H1 (cell line): ENCODE results near the gene OR56A1. TPM values are rescaled to one million over a fixed set of nuclear protein-coding genes. Genes with fewer than 3 reads are reported as not detected.

ENCODE experiments used
- CTCF ChIA-PET: fragments of 300-600 bp; sonication (Branson Sonifier 250); formaldehyde crosslinking; loops from one replicate; lab custom pipeline; 2021; ENCODE audit not compliant: partially characterized antibody; lab: Charles Lee
- POLR2A ChIA-PET: fragments of 300-600 bp; sonication (Branson Sonifier 250); formaldehyde crosslinking; loops from one replicate; lab custom pipeline; 2021; ENCODE audit warnings: inconsistent platforms; ENCODE audit not compliant: partially characterized antibody; lab: Charles Lee
- DNase-seq, 2 experiments: peaks; one replicate each; pipeline versions ENCODE4 v3.0.0 to v3.0.0-alpha.2; 2010 to 2022; ENCODE audit warnings: low spot score in 2 of 2, low read depth in 1 of 2, mixed read lengths in 1 of 2
- FAIRE-seq: peaks from 2 replicates; lab custom pipeline; 2011; peaks lifted over from hg19 to GRCh38; lab: Jason Lieb, UNC
- H2AFZ ChIP-seq: 2 replicates; pipeline ENCODE4 v1.8.1; 2012; ENCODE audit warnings: low read length, inconsistent platforms
- H2AK5ac ChIP-seq: 2 replicates; pipeline ENCODE4 v1.6.1; 2013; ENCODE audit warnings: low read depth, low read length
- H2BK120ac ChIP-seq: replicated peaks from 2 replicates; pipeline ENCODE3; 2013; ENCODE audit warnings: low read depth, low read length, inconsistent platforms
- H2BK12ac ChIP-seq: 2 replicates; pipeline ENCODE4 v1.6.1; 2013; ENCODE audit warnings: low read depth, low read length
- H2BK15ac ChIP-seq: 2 replicates; pipeline ENCODE4 v1.6.1; 2013; ENCODE audit warnings: low read length
- H2BK20ac ChIP-seq: 2 replicates; pipeline ENCODE4 v1.6.1; 2013; ENCODE audit warnings: low read length
- H2BK5ac ChIP-seq: 2 replicates; pipeline ENCODE4 v1.6.1; 2013; ENCODE audit warnings: low read depth, low read length
- H3K14ac ChIP-seq: 2 replicates; pipeline ENCODE4 v1.6.1; 2013; ENCODE audit warnings: inconsistent platforms; ENCODE audit not compliant: insufficient read length
- H3K18ac ChIP-seq: 2 replicates; pipeline ENCODE4 v1.6.1; 2013; ENCODE audit warnings: low read length; ENCODE audit errors: extremely low read depth
- H3K23ac ChIP-seq: 2 replicates; pipeline ENCODE4 v1.6.1; 2013; ENCODE audit warnings: inconsistent platforms; ENCODE audit not compliant: insufficient read length
- H3K23me2 ChIP-seq: 2 replicates; pipeline ENCODE4 v1.6.1; 2013; ENCODE audit warnings: low read depth, low read length
- H3K27ac ChIP-seq: 2 replicates; pipeline ENCODE4 v1.6.1; 2011; ENCODE audit warnings: low read depth, low read length, inconsistent platforms
- H3K27me3 ChIP-seq, 4 experiments: replicated peaks in 1 of 4; 1 replicate in 1 of 4; 2 replicates in 3 of 4; pipeline versions ENCODE4 v1.6.1 to v1.8.1; 2011 to 2013; ENCODE audit warnings: low read length in 3 of 4, mild to moderate bottlenecking in 3 of 4, inconsistent platforms in 2 of 4, mixed read lengths in 2 of 4, moderate library complexity in 1 of 4; ENCODE audit not compliant: control insufficient read depth in 3 of 4, insufficient read depth in 3 of 4; ENCODE audit errors: extremely low read depth in 1 of 4
- H3K36me3 ChIP-seq, 4 experiments: 2 replicates each; pipeline versions ENCODE4 v1.6.1 to v1.8.1; 2011 to 2013; ENCODE audit warnings: mild to moderate bottlenecking in 4 of 4, low read length in 3 of 4, moderate library complexity in 2 of 4, control low read depth in 1 of 4, inconsistent platforms in 1 of 4; ENCODE audit not compliant: insufficient read depth in 4 of 4, control insufficient read depth in 2 of 4
- H3K4ac ChIP-seq: replicated peaks from 2 replicates; pipeline ENCODE3; 2013; ENCODE audit warnings: low read length, low read depth, mixed read lengths, inconsistent platforms; ENCODE audit not compliant: insufficient read length
- H3K4me1 ChIP-seq, 4 experiments: replicated peaks in 1 of 4; 1 replicate in 1 of 4; 2 replicates in 3 of 4; pipeline versions ENCODE4 v1.6.1 to v1.8.1; 2011 to 2013; ENCODE audit warnings: low read length in 3 of 4, inconsistent platforms in 2 of 4, mixed read lengths in 1 of 4; ENCODE audit not compliant: insufficient read depth in 4 of 4, control insufficient read depth in 3 of 4
- H3K4me2 ChIP-seq, 2 experiments: 2 replicates each; pipeline versions ENCODE4 v1.6.1 to v1.8.1; 2011 to 2013; ENCODE audit warnings: low read depth in 2 of 2, low read length in 2 of 2, control low read depth in 1 of 2, inconsistent platforms in 1 of 2, mild to moderate bottlenecking in 1 of 2; ENCODE audit not compliant: insufficient read depth in 1 of 2
- H3K4me3 ChIP-seq, 4 experiments: fragments of 200-600, 300-600 bp in 1 of 4; sonication (generic), shearing (Covaris generic), sonication (Bioruptor Twin) in 1 of 4; 2 replicates each; pipeline versions ENCODE4 v1.5.1 to v1.8.1; 2011 to 2016; ENCODE audit warnings: low read length in 4 of 4, low read depth in 3 of 4, control low read depth in 2 of 4, inconsistent platforms in 2 of 4, mild to moderate bottlenecking in 2 of 4, mixed read lengths in 1 of 4, moderate library complexity in 1 of 4; ENCODE audit not compliant: insufficient read depth in 2 of 4; ENCODE audit errors: extremely low read depth in 1 of 4
- H3K56ac ChIP-seq: replicated peaks from 2 replicates; pipeline ENCODE3; 2013; ENCODE audit warnings: low read depth, mild to moderate bottlenecking, mixed read lengths, low read length, inconsistent platforms; ENCODE audit not compliant: insufficient read length
- H3K79me1 ChIP-seq: 2 replicates; pipeline ENCODE4 v1.6.1; 2013; ENCODE audit warnings: low read depth, low read length, control low read depth
- H3K79me2 ChIP-seq, 2 experiments: 2 replicates each; pipeline versions ENCODE4 v1.6.1 to v1.8.1; 2012 to 2013; ENCODE audit warnings: low read length in 2 of 2, mild to moderate bottlenecking in 2 of 2, inconsistent platforms in 1 of 2; ENCODE audit not compliant: insufficient read depth in 2 of 2, control insufficient read depth in 1 of 2
- H3K9ac ChIP-seq, 4 experiments: replicated peaks in 1 of 4; 1 replicate in 1 of 4; 2 replicates in 3 of 4; pipeline versions ENCODE4 v1.6.1 to v1.8.1; 2011 to 2013; ENCODE audit warnings: low read depth in 3 of 4, low read length in 3 of 4, control low read depth in 2 of 4, mild to moderate bottlenecking in 2 of 4, moderate library complexity in 2 of 4, inconsistent platforms in 1 of 4; ENCODE audit errors: extremely low read depth in 1 of 4
- H3K9me3 ChIP-seq, 2 experiments: 2 replicates each; pipeline versions ENCODE4 v1.6.1 to v1.8.1; 2012 to 2013; ENCODE audit warnings: mild to moderate bottlenecking in 2 of 2, moderate library complexity in 2 of 2, control low read depth in 1 of 2, inconsistent platforms in 1 of 2, low read depth in 1 of 2, low read length in 1 of 2, mixed read lengths in 1 of 2; ENCODE audit not compliant: insufficient read depth in 2 of 2
- H4K20me1 ChIP-seq, 2 experiments: replicated peaks in 1 of 2; 2 replicates each; pipeline versions ENCODE3 to v1.8.1; 2011 to 2013; ENCODE audit warnings: inconsistent platforms in 2 of 2, low read length in 2 of 2, mild to moderate bottlenecking in 1 of 2; ENCODE audit not compliant: insufficient read depth in 2 of 2, control insufficient read depth in 1 of 2
- H4K5ac ChIP-seq: 2 replicates; pipeline ENCODE4 v1.6.1; 2013; ENCODE audit warnings: low read length, low read depth, mixed read lengths, inconsistent platforms; ENCODE audit not compliant: insufficient read length
- H4K8ac ChIP-seq: 2 replicates; pipeline ENCODE4 v1.8.0; 2013; ENCODE audit warnings: mild to moderate bottlenecking, moderate library complexity, low read length, inconsistent platforms; ENCODE audit not compliant: insufficient read depth; ENCODE audit errors: extremely low read depth
- H4K91ac ChIP-seq: replicated peaks from 2 replicates; pipeline ENCODE3; 2013; ENCODE audit warnings: low read length, mixed read lengths, inconsistent platforms; ENCODE audit not compliant: insufficient read length
- BACH1 ChIP-seq: IDR thresholded peaks from 2 replicates; pipeline ENCODE4 v1.6.1; 2012; ENCODE audit warnings: low read length, improper control_type of control experiment
- BCL11A ChIP-seq, 2 experiments: IDR thresholded peaks; one replicate each; pipeline ENCODE4 v1.6.1; 2011; ENCODE audit warnings: low read depth in 2 of 2, low read length in 2 of 2, mild to moderate bottlenecking in 2 of 2
- CBX8 ChIP-seq: fragments of 300-800, 300-1000 bp; sonication (generic); IDR thresholded peaks from 2 replicates; pipeline ENCODE4 v1.7.1; 2016; ENCODE audit warnings: low read depth, low read length, borderline replicate concordance
- GTF2F1 ChIP-seq: IDR thresholded peaks from 2 replicates; pipeline ENCODE4 v1.6.1; 2012; ENCODE audit warnings: low read depth, low read length, improper control_type of control experiment, borderline replicate concordance
- JUND ChIP-seq: IDR thresholded peaks from 2 replicates; pipeline ENCODE4 v1.6.1; 2011; ENCODE audit warnings: mild to moderate bottlenecking, improper control_type of control experiment, low read length
- KDM1A ChIP-seq: fragments of 200-600, 300-600 bp; sonication (generic); IDR thresholded peaks from 2 replicates; pipeline ENCODE4 v1.7.1; 2016; ENCODE audit warnings: mild to moderate bottlenecking, low read length, borderline replicate concordance
- KDM4A ChIP-seq: IDR thresholded peaks from one replicate; pipeline ENCODE4 v1.7.1; 2012; ENCODE audit warnings: low read depth, mild to moderate bottlenecking, moderate library complexity, low read length, inconsistent platforms; ENCODE audit not compliant: severe bottlenecking
- POLR2A ChIP-seq, 2 experiments: IDR thresholded peaks; 1 replicate in 1 of 2; 2 replicates in 1 of 2; pipeline ENCODE4 v1.6.1; 2011; ENCODE audit warnings: low read depth in 2 of 2, low read length in 2 of 2, mild to moderate bottlenecking in 2 of 2; ENCODE audit errors: control extremely low read depth in 1 of 2
- RAD21 ChIP-seq, 2 experiments: IDR thresholded peaks in 1 of 2; conservative IDR thresholded peaks in 1 of 2; 2 replicates each; pipeline ENCODE4 v1.6.1; 2011; ENCODE audit warnings: low read depth in 2 of 2, low read length in 2 of 2, improper control_type of control experiment in 1 of 2, inconsistent platforms in 1 of 2, mild to moderate bottlenecking in 1 of 2, moderate library complexity in 1 of 2
- RXRA ChIP-seq: IDR thresholded peaks from 2 replicates; pipeline ENCODE4 v1.6.1; 2011; ENCODE audit warnings: low read depth, mild to moderate bottlenecking, low read length, moderate library complexity; ENCODE audit not compliant: insufficient read depth
- SIN3A ChIP-seq, 2 experiments: IDR thresholded peaks in 1 of 2; conservative IDR thresholded peaks in 1 of 2; 2 replicates each; pipeline ENCODE4 v1.6.1; 2011 to 2012; ENCODE audit warnings: low read length in 2 of 2, improper control_type of control experiment in 1 of 2, low read depth in 1 of 2, mild to moderate bottlenecking in 1 of 2
- SP2 ChIP-seq: IDR thresholded peaks from 2 replicates; pipeline ENCODE4 v1.6.1; 2012; ENCODE audit warnings: mild to moderate bottlenecking, low read length, inconsistent platforms
- SP4 ChIP-seq: IDR thresholded peaks from 2 replicates; pipeline ENCODE4 v1.6.1; 2012; ENCODE audit warnings: low read length, inconsistent platforms
- SUZ12 ChIP-seq: fragments of 200-600 bp; sonication (generic); IDR thresholded peaks from 2 replicates; pipeline ENCODE4 v1.6.1; 2012; ENCODE audit warnings: mild to moderate bottlenecking, inconsistent platforms, low read length, moderate library complexity, mixed read lengths
- TBP ChIP-seq: IDR thresholded peaks from 2 replicates; pipeline ENCODE4 v1.6.1; 2011; ENCODE audit warnings: low read depth, low read length, improper control_type of control experiment
- TEAD4 ChIP-seq: IDR thresholded peaks from 2 replicates; pipeline ENCODE4 v1.6.1; 2012; ENCODE audit warnings: low read depth, low read length, inconsistent platforms, mixed read lengths
- WGBS, 2 experiments: shearing (Covaris generic) in 1 of 2; methylation state at CpG; one replicate each; pipeline versions ENCODE4 v1.1.6 to v1.1.7; 2013 to 2015; ENCODE audit warnings: low lambda C conversion rate in 2 of 2, mixed read lengths in 2 of 2, inconsistent platforms in 1 of 2, low coverage in 1 of 2, missing lambda C conversion rate in 1 of 2; ENCODE audit not compliant: insufficient replicate concordance in 2 of 2, insufficient coverage in 1 of 2, insufficient read length in 1 of 2; ENCODE audit errors: extremely low coverage in 1 of 2, missing lambda C conversion rate in 1 of 2; 5-methylcytosine and 5-hydroxymethylcytosine counted together
- polyA plus RNA-seq, 7 experiments: library from polyadenylated mRNA; depleted of rRNA in 3 of 7; stranded (reverse) in 5 of 7; unstranded in 2 of 7; fragments of >200 nt in 5 of 7; fragments of 200-250 nt in 2 of 7; gene quantifications; 1 replicate in 5 of 7; 2 replicates in 1 of 7; 4 replicates in 1 of 7; pipeline versions ENCODE4 v1.2.1 to v1.2.3, GENCODE V29; 2011 to 2013; ENCODE audit warnings: missing spikeins in 2 of 7, mixed read lengths in 2 of 7
- total RNA-seq: library from RNA; stranded (reverse); fragmentation: NEBNext Ultra II Directional; extraction: Animal tissue kit (Norgen Biotek cat#: 25700); gene quantifications from 2 replicates; pipeline ENCODE4 v1.2.1, GENCODE V29; 2021

OR56A1 gene
- total and polyA plus RNA-seq, 2 of the 8 experiments (the other 6 are each of a cell fraction or from before 2014, with no cell fraction given): 0.02 to 0.09 TPM

- DNase-seq: no peak
- TF ChIP-seq POLR2A (IDR thresholded peaks at IDR 0.05; ENCODE audit: control extremely low read depth in 1 of 2, low read depth in 2 of 2, low read length in 2 of 2) (no peak), KDM4A (no peak), RAD21 (IDR thresholded peaks at IDR 0.05 in 1 of 2, conservative IDR thresholded peaks at IDR 0.05 in 1 of 2; ENCODE audit: low read depth in 2 of 2, low read length in 2 of 2) (no peak), SP2 (no peak), RXRA (no peak), SUZ12 (no peak), KDM1A (no peak), BACH1 (no peak), SP4 (no peak), BCL11A (IDR thresholded peaks at IDR 0.05; ENCODE audit: low read depth in 2 of 2, low read length in 2 of 2) (no peak), JUND (no peak), SIN3A (conservative IDR thresholded peaks at IDR 0.05 in 1 of 2, IDR thresholded peaks at IDR 0.05 in 1 of 2; ENCODE audit: low read depth in 1 of 2, low read length in 2 of 2) (no peak), CBX8 (no peak), TEAD4 (no peak), GTF2F1 (no peak), TBP (no peak)
These were observed 57.0 kb downstream of the OR56A1 start for GRCh38 chr11:5973530-5973929.

More at GRCh38 chr11:5973530-5973929, 57.0 kb downstream of the OR56A1 start:
- Histone ChIP-seq H3K27me3 (no peaks in the 10 kb centered on the region), H3K4ac (no peak overlapping the region), H3K4me1 (no peaks in the 10 kb centered on the region), H2AFZ (no peak overlapping the region), H3K79me1 (no peaks in the 10 kb centered on the region), H3K4me3 (no peak overlapping the region), H4K5ac (no peak overlapping the region), H2BK15ac (no peak overlapping the region), H2BK12ac (no peak overlapping the region), H2BK20ac (no peak overlapping the region), H3K36me3 (no peaks in the 10 kb centered on the region), H4K20me1 (no peaks in the 10 kb centered on the region), H3K18ac (no peak overlapping the region), H4K91ac (no peak overlapping the region), H3K23ac (no peak overlapping the region), H3K27ac (no peak overlapping the region), H3K4me2 (no peak overlapping the region), H3K9ac (no peak overlapping the region), H3K14ac (no peak overlapping the region), H3K9me3 (no peaks in the 10 kb centered on the region), H3K56ac (no peak overlapping the region), H3K23me2 (no peaks in the 10 kb centered on the region), H4K8ac (no peak overlapping the region), H3K79me2 (no peaks in the 10 kb centered on the region), H2AK5ac (no peak overlapping the region), H2BK120ac (no peak overlapping the region), H2BK5ac (no peak overlapping the region)
- CTCF ChIA-PET: interaction anchor here (0.6 to 1.1 kb wide), 2 partner anchors 82 to 111 kb away, joined by 3 to 4 read pairs; no protein-coding TSS in a partner anchor
- no peak for FAIRE-seq
- WGBS, 2 experiments: 100% methylated on average over 1 of the region's 1 CpG; no CpG with 5 or more reads in 1 of the 2 experiments
- POLR2A ChIA-PET: no interaction called here
